Adrenal gland (tissue), 5 donors: Measurements from ENCODE around the gene SRMS.

Experiments used
- POLR2A ChIP-seq, 2 donors: fragments of 450-650 bp; IDR thresholded peaks; one replicate each; pipeline ENCODE4 v1.6.1; 2017; ENCODE audit warnings: antibody characterized with exemption in 2 of 2, mild to moderate bottlenecking in 2 of 2, moderate library complexity in 1 of 2
- TF ChIP-seq, protein P1 (sequence below), 6 experiments: fragments of 450-650 bp in 4 of 6; fragments of 200-600 bp in 2 of 6; sonication (generic) in 1 of 6; IDR thresholded peaks; 1 replicate in 5 of 6; 2 replicates in 1 of 6; pipeline versions ENCODE4 v1.5.1 to v1.8.0; 2016 to 2021; ENCODE audit warnings: antibody characterized with exemption in 6 of 6, mild to moderate bottlenecking in 2 of 6, moderate library complexity in 1 of 6
- donor health status: DM: no; HTN: no; CAD: no.

DNA sequence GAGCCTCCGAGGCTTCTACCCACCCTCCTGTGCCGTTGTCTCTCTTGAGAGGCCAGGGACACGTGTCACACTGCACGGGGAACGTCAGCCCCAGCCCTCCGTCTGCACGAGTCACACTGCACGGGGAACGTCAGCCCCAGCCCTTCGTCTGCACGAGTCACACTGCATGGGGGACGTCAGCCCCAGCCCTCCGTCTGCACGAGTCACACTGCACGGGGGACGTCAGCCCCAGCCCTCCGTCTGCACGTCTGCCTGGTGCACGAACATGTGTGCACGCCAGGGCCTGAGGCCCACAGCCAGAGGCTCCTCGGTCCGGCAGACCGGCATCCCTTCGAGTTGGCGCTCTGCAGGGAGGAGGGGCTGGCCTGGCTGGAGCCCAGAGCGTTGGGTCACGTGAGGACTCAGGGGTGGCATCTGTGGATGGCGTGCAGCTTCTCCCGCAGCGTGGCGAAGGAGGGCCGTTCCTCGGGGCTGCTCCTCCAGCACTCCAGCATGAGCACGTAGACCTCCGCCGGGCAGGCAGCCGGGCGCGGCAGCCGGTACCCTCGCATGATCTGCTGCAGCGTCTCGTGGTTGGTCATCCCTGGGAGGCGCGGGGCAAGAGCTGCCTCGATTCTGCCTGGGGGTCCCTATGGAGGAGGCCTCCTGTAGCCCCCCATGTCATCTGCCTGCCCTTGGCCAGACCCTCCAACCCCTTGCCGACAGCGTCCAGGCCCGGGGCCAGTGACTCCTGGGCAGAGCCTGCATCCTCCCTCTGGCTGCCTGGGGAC is 6.9 kb downstream of the SRMS start:
- TF ChIP-seq, protein P1, sequence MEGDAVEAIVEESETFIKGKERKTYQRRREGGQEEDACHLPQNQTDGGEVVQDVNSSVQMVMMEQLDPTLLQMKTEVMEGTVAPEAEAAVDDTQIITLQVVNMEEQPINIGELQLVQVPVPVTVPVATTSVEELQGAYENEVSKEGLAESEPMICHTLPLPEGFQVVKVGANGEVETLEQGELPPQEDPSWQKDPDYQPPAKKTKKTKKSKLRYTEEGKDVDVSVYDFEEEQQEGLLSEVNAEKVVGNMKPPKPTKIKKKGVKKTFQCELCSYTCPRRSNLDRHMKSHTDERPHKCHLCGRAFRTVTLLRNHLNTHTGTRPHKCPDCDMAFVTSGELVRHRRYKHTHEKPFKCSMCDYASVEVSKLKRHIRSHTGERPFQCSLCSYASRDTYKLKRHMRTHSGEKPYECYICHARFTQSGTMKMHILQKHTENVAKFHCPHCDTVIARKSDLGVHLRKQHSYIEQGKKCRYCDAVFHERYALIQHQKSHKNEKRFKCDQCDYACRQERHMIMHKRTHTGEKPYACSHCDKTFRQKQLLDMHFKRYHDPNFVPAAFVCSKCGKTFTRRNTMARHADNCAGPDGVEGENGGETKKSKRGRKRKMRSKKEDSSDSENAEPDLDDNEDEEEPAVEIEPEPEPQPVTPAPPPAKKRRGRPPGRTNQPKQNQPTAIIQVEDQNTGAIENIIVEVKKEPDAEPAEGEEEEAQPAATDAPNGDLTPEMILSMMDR (IDR thresholded peaks at IDR 0.05): no peak
- TF ChIP-seq POLR2A (IDR thresholded peaks at IDR 0.05): no peak
